ENCODE results near the gene MBD5. TPM values are rescaled to one million over a fixed set of nuclear protein-coding genes. Genes with fewer than 3 reads are reported as not detected.

MBD5 gene
- polyA plus RNA-seq, 2 of the 4 experiments (the other 2 are of a cell fraction): 5.4 to 24.1 TPM

- DNase-seq (ENCODE audit: low read depth in 1 of 2, low spot score in 1 of 2) (no peak), ATAC-seq (no peak), FAIRE-seq (no peak)
- Histone ChIP-seq H3K27ac (no peak overlapping the region), H3K4me2 (no peak overlapping the region), H3K4me1 (no peaks in the 10 kb centered on the region), H3K9me3 (no peaks in the 10 kb centered on the region), H3K4me3 (no peak overlapping the region)
- CTCF ChIA-PET: no interaction called here
- POLR2A ChIA-PET: no interaction called here
- no peak for TF ChIP-seq JUN (IDR thresholded peaks at IDR 0.05)
- TF ChIP-seq RARB (CRISPR knock-in tag; IDR thresholded peaks at IDR 0.05): no peak
- TF ChIP-seq KDM1A (IDR thresholded peaks at IDR 0.05; ENCODE audit: low read depth): no peak
- no peak for TF ChIP-seq RCOR1 (IDR thresholded peaks at IDR 0.05; ENCODE audit: low read depth, low read length)
- TF ChIP-seq, protein P1, sequence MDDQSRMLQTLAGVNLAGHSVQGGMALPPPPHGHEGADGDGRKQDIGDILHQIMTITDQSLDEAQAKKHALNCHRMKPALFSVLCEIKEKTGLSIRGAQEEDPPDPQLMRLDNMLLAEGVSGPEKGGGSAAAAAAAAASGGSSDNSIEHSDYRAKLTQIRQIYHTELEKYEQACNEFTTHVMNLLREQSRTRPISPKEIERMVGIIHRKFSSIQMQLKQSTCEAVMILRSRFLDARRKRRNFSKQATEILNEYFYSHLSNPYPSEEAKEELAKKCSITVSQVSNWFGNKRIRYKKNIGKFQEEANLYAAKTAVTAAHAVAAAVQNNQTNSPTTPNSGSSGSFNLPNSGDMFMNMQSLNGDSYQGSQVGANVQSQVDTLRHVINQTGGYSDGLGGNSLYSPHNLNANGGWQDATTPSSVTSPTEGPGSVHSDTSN (IDR thresholded peaks at IDR 0.05): no peak
- WGBS (ENCODE audit: missing lambda C conversion rate): 47% methylated on average over 3 of the region's 6 CpGs
Observed at GRCh38 chr2:148172131-148172753, 151.4 kb downstream of the MBD5 start.

- 97% methylated on average over 6 of the region's 12 CpGs for WGBS (ENCODE audit: missing lambda C conversion rate)
- ATAC-seq: no peak
- POLR2A ChIA-PET: no interaction called here
Observed at GRCh38 chr2:148173168-148173567, 152.3 kb downstream of the MBD5 start.

DNA sequence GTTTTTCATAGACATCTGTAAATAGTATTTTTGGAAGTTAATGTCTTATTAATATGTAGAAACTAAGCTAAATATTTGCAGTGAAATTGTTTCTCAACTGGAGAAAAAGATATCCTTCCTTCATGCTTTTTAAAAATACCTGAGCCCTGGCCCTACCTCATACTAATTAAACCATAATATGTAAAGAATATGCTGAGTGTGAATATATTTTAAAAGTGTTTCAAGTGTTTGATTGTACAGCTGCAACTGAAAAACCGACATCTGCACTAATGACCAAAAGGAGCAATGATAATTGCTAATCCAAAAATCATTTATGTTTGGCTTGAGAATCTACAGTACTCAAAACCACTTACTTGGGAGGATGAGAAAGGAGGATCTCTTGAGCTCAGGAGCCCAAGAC is 156.7 kb downstream of the MBD5 start:
- no peaks in the 10 kb centered on the region for H3K4me1 ChIP-seq
- no peak for ATAC-seq
- no peak overlapping the region for H3K4me2 ChIP-seq
- no peak overlapping the region for H3K4me3 ChIP-seq
- WGBS (ENCODE audit: missing lambda C conversion rate): 17% methylated on average over 1 of the region's 1 CpG
- no peak for DNase-seq (ENCODE audit: low read depth in 1 of 2, low spot score in 1 of 2)
- no peak for TF ChIP-seq CBX2 (IDR thresholded peaks at IDR 0.05; ENCODE audit: borderline replicate concordance, low read depth)
- peak; percentile 62 for TF ChIP-seq MAFK (IDR thresholded peaks at IDR 0.05; ENCODE audit: partially characterized antibody)
- H3K9me3 ChIP-seq: no peaks in the 10 kb centered on the region
- no peak for FAIRE-seq
- H3K27ac ChIP-seq: no peak overlapping the region
- POLR2A ChIA-PET: interaction anchor here (0.6 kb wide), 1 partner anchor 157 kb away, joined by 11 read pairs; the partner anchor contains the start of genes MBD5 and ORC4
- CTCF ChIA-PET: no interaction called here

More at GRCh38 chr2:148173168-148173567, 152.3 kb downstream of the MBD5 start:
- no peak for FAIRE-seq
- DNase-seq (ENCODE audit: low read depth in 1 of 2, low spot score in 1 of 2): no peak
- no peak overlapping the region for H3K27ac ChIP-seq
- H3K4me2 ChIP-seq: no peak overlapping the region
- H3K4me3 ChIP-seq: no peak overlapping the region
- no peaks in the 10 kb centered on the region for H3K9me3 ChIP-seq
- TF ChIP-seq GATA3 (IDR thresholded peaks at IDR 0.05; ENCODE audit: borderline replicate concordance) (no peak), FOXS1 (CRISPR knock-in tag; IDR thresholded peaks at IDR 0.05) (no peak), KDM5A (IDR thresholded peaks at IDR 0.05) (no peak), CBX2 (IDR thresholded peaks at IDR 0.05; ENCODE audit: borderline replicate concordance, low read depth) (no peak), HOXA7 (CRISPR knock-in tag; IDR thresholded peaks at IDR 0.05) (no peak), HMGXB4 (CRISPR knock-in tag; IDR thresholded peaks at IDR 0.05; ENCODE audit: borderline replicate concordance) (no peak), NR3C1 (IDR thresholded peaks at IDR 0.05) (no peak)
- CTCF ChIA-PET: interaction anchor here (0.7 to 1.1 kb wide), 2 partner anchors 26 to 183 kb away, joined by 3 read pairs; no protein-coding TSS in a partner anchor
- H3K4me1 ChIP-seq: no peaks in the 10 kb centered on the region

DNA sequence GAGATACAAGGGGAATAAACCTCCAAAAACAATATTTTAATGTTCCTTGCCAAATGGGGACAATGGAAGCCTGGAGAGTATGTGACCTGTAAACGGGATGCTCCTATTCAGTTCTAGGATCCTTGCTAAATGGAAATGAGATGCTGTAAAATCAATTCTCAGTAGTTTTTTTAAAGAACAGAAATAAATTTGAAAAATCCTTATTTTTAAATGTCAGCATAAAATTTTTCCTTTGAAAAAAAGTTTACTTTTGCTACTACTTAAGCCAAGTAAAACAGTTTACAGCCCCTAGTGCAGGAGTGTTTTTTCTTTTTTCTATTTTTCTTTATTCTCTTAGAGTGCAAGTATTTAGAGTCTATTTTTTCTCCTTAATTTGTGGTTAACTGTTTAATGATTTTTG is 158.8 kb downstream of the MBD5 start:
- no peak overlapping the region for H3K27ac ChIP-seq
- no peak for ATAC-seq
- no peaks in the 10 kb centered on the region for H3K4me1 ChIP-seq
- no peaks in the 10 kb centered on the region for H3K9me3 ChIP-seq
- CTCF ChIA-PET: no interaction called here
- no peak overlapping the region for H3K4me2 ChIP-seq
- WGBS (ENCODE audit: missing lambda C conversion rate): 97% methylated on average over 1 of the region's 1 CpG
- H3K4me3 ChIP-seq: no peak overlapping the region
- POLR2A ChIA-PET: no interaction called here
- no peak for DNase-seq (ENCODE audit: low read depth in 1 of 2, low spot score in 1 of 2)
- no peak for FAIRE-seq
- TF ChIP-seq ATOH8 (CRISPR knock-in tag; IDR thresholded peaks at IDR 0.05; ENCODE audit: low read depth) (no peak), CBX8 (IDR thresholded peaks at IDR 0.05) (no peak), TP53 (CRISPR knock-in tag; IDR thresholded peaks at IDR 0.05) (no peak), ZNF302 (CRISPR knock-in tag; IDR thresholded peaks at IDR 0.05) (no peak), E2F6 (IDR thresholded peaks at IDR 0.05; ENCODE audit: borderline replicate concordance, low read depth) (no peak), HMGXB4 (CRISPR knock-in tag; IDR thresholded peaks at IDR 0.05; ENCODE audit: borderline replicate concordance) (no peak), CBX2 (IDR thresholded peaks at IDR 0.05; ENCODE audit: borderline replicate concordance, low read depth) (no peak), HEYL (CRISPR knock-in tag; IDR thresholded peaks at IDR 0.05) (no peak), CEBPB (IDR thresholded peaks at IDR 0.05) (no peak), CHD2 (IDR thresholded peaks at IDR 0.05; ENCODE audit: low read length, partially characterized antibody) (no peak), FOSB (CRISPR knock-in tag; IDR thresholded peaks at IDR 0.05) (no peak), GATA3 (IDR thresholded peaks at IDR 0.05; ENCODE audit: borderline replicate concordance) (no peak), ZC3H11A (IDR thresholded peaks at IDR 0.05) (no peak)
- TF ChIP-seq, protein P2, sequence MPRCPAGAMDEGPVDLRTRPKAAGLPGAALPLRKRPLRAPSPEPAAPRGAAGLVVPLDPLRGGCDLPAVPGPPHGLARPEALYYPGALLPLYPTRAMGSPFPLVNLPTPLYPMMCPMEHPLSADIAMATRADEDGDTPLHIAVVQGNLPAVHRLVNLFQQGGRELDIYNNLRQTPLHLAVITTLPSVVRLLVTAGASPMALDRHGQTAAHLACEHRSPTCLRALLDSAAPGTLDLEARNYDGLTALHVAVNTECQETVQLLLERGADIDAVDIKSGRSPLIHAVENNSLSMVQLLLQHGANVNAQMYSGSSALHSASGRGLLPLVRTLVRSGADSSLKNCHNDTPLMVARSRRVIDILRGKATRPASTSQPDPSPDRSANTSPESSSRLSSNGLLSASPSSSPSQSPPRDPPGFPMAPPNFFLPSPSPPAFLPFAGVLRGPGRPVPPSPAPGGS (IDR thresholded peaks at IDR 0.05): no peak

All from A549 (cell line).